H1 (cell line): ENCODE results near the gene FRMD4A. TPM values are rescaled to one million over a fixed set of nuclear protein-coding genes. Genes with fewer than 3 reads are reported as not detected.

Source experiments
- CTCF ChIA-PET: fragments of 300-600 bp; sonication (Branson Sonifier 250); formaldehyde crosslinking; loops from one replicate; lab custom pipeline; 2021; ENCODE audit not compliant: partially characterized antibody; lab: Charles Lee
- POLR2A ChIA-PET: fragments of 300-600 bp; sonication (Branson Sonifier 250); formaldehyde crosslinking; loops from one replicate; lab custom pipeline; 2021; ENCODE audit warnings: inconsistent platforms; ENCODE audit not compliant: partially characterized antibody; lab: Charles Lee
- DNase-seq, 2 experiments: peaks; one replicate each; pipeline versions ENCODE4 v3.0.0 to v3.0.0-alpha.2; 2010 to 2022; ENCODE audit warnings: low spot score in 2 of 2, low read depth in 1 of 2, mixed read lengths in 1 of 2
- FAIRE-seq: peaks from 2 replicates; lab custom pipeline; 2011; peaks lifted over from hg19 to GRCh38; lab: Jason Lieb, UNC
- H2AFZ ChIP-seq: 2 replicates; pipeline ENCODE4 v1.8.1; 2012; ENCODE audit warnings: low read length, inconsistent platforms
- H2AK5ac ChIP-seq: 2 replicates; pipeline ENCODE4 v1.6.1; 2013; ENCODE audit warnings: low read depth, low read length
- H2BK120ac ChIP-seq: replicated peaks from 2 replicates; pipeline ENCODE3; 2013; ENCODE audit warnings: low read depth, low read length, inconsistent platforms
- H2BK12ac ChIP-seq: 2 replicates; pipeline ENCODE4 v1.6.1; 2013; ENCODE audit warnings: low read depth, low read length
- H2BK15ac ChIP-seq: 2 replicates; pipeline ENCODE4 v1.6.1; 2013; ENCODE audit warnings: low read length
- H2BK20ac ChIP-seq: 2 replicates; pipeline ENCODE4 v1.6.1; 2013; ENCODE audit warnings: low read length
- H2BK5ac ChIP-seq: 2 replicates; pipeline ENCODE4 v1.6.1; 2013; ENCODE audit warnings: low read depth, low read length
- H3K14ac ChIP-seq: 2 replicates; pipeline ENCODE4 v1.6.1; 2013; ENCODE audit warnings: inconsistent platforms; ENCODE audit not compliant: insufficient read length
- H3K18ac ChIP-seq: 2 replicates; pipeline ENCODE4 v1.6.1; 2013; ENCODE audit warnings: low read length; ENCODE audit errors: extremely low read depth
- H3K23ac ChIP-seq: 2 replicates; pipeline ENCODE4 v1.6.1; 2013; ENCODE audit warnings: inconsistent platforms; ENCODE audit not compliant: insufficient read length
- H3K23me2 ChIP-seq: 2 replicates; pipeline ENCODE4 v1.6.1; 2013; ENCODE audit warnings: low read depth, low read length
- H3K27ac ChIP-seq: 2 replicates; pipeline ENCODE4 v1.6.1; 2011; ENCODE audit warnings: low read depth, low read length, inconsistent platforms
- H3K27me3 ChIP-seq, 4 experiments: replicated peaks in 1 of 4; 1 replicate in 1 of 4; 2 replicates in 3 of 4; pipeline versions ENCODE4 v1.6.1 to v1.8.1; 2011 to 2013; ENCODE audit warnings: low read length in 3 of 4, mild to moderate bottlenecking in 3 of 4, inconsistent platforms in 2 of 4, mixed read lengths in 2 of 4, moderate library complexity in 1 of 4; ENCODE audit not compliant: control insufficient read depth in 3 of 4, insufficient read depth in 3 of 4; ENCODE audit errors: extremely low read depth in 1 of 4
- H3K36me3 ChIP-seq, 4 experiments: 2 replicates each; pipeline versions ENCODE4 v1.6.1 to v1.8.1; 2011 to 2013; ENCODE audit warnings: mild to moderate bottlenecking in 4 of 4, low read length in 3 of 4, moderate library complexity in 2 of 4, control low read depth in 1 of 4, inconsistent platforms in 1 of 4; ENCODE audit not compliant: insufficient read depth in 4 of 4, control insufficient read depth in 2 of 4
- H3K4ac ChIP-seq: replicated peaks from 2 replicates; pipeline ENCODE3; 2013; ENCODE audit warnings: low read length, low read depth, mixed read lengths, inconsistent platforms; ENCODE audit not compliant: insufficient read length
- H3K4me1 ChIP-seq, 4 experiments: replicated peaks in 1 of 4; 1 replicate in 1 of 4; 2 replicates in 3 of 4; pipeline versions ENCODE4 v1.6.1 to v1.8.1; 2011 to 2013; ENCODE audit warnings: low read length in 3 of 4, inconsistent platforms in 2 of 4, mixed read lengths in 1 of 4; ENCODE audit not compliant: insufficient read depth in 4 of 4, control insufficient read depth in 3 of 4
- H3K4me2 ChIP-seq, 2 experiments: 2 replicates each; pipeline versions ENCODE4 v1.6.1 to v1.8.1; 2011 to 2013; ENCODE audit warnings: low read depth in 2 of 2, low read length in 2 of 2, control low read depth in 1 of 2, inconsistent platforms in 1 of 2, mild to moderate bottlenecking in 1 of 2; ENCODE audit not compliant: insufficient read depth in 1 of 2
- H3K4me3 ChIP-seq, 4 experiments: fragments of 200-600, 300-600 bp in 1 of 4; sonication (generic), shearing (Covaris generic), sonication (Bioruptor Twin) in 1 of 4; 2 replicates each; pipeline versions ENCODE4 v1.5.1 to v1.8.1; 2011 to 2016; ENCODE audit warnings: low read length in 4 of 4, low read depth in 3 of 4, control low read depth in 2 of 4, inconsistent platforms in 2 of 4, mild to moderate bottlenecking in 2 of 4, mixed read lengths in 1 of 4, moderate library complexity in 1 of 4; ENCODE audit not compliant: insufficient read depth in 2 of 4; ENCODE audit errors: extremely low read depth in 1 of 4
- H3K56ac ChIP-seq: replicated peaks from 2 replicates; pipeline ENCODE3; 2013; ENCODE audit warnings: low read depth, mild to moderate bottlenecking, mixed read lengths, low read length, inconsistent platforms; ENCODE audit not compliant: insufficient read length
- H3K79me1 ChIP-seq: 2 replicates; pipeline ENCODE4 v1.6.1; 2013; ENCODE audit warnings: low read depth, low read length, control low read depth
- H3K79me2 ChIP-seq, 2 experiments: 2 replicates each; pipeline versions ENCODE4 v1.6.1 to v1.8.1; 2012 to 2013; ENCODE audit warnings: low read length in 2 of 2, mild to moderate bottlenecking in 2 of 2, inconsistent platforms in 1 of 2; ENCODE audit not compliant: insufficient read depth in 2 of 2, control insufficient read depth in 1 of 2
- H3K9ac ChIP-seq, 4 experiments: replicated peaks in 1 of 4; 1 replicate in 1 of 4; 2 replicates in 3 of 4; pipeline versions ENCODE4 v1.6.1 to v1.8.1; 2011 to 2013; ENCODE audit warnings: low read depth in 3 of 4, low read length in 3 of 4, control low read depth in 2 of 4, mild to moderate bottlenecking in 2 of 4, moderate library complexity in 2 of 4, inconsistent platforms in 1 of 4; ENCODE audit errors: extremely low read depth in 1 of 4
- H3K9me3 ChIP-seq, 2 experiments: 2 replicates each; pipeline versions ENCODE4 v1.6.1 to v1.8.1; 2012 to 2013; ENCODE audit warnings: mild to moderate bottlenecking in 2 of 2, moderate library complexity in 2 of 2, control low read depth in 1 of 2, inconsistent platforms in 1 of 2, low read depth in 1 of 2, low read length in 1 of 2, mixed read lengths in 1 of 2; ENCODE audit not compliant: insufficient read depth in 2 of 2
- H4K20me1 ChIP-seq, 2 experiments: replicated peaks in 1 of 2; 2 replicates each; pipeline versions ENCODE3 to v1.8.1; 2011 to 2013; ENCODE audit warnings: inconsistent platforms in 2 of 2, low read length in 2 of 2, mild to moderate bottlenecking in 1 of 2; ENCODE audit not compliant: insufficient read depth in 2 of 2, control insufficient read depth in 1 of 2
- H4K5ac ChIP-seq: 2 replicates; pipeline ENCODE4 v1.6.1; 2013; ENCODE audit warnings: low read length, low read depth, mixed read lengths, inconsistent platforms; ENCODE audit not compliant: insufficient read length
- H4K8ac ChIP-seq: 2 replicates; pipeline ENCODE4 v1.8.0; 2013; ENCODE audit warnings: mild to moderate bottlenecking, moderate library complexity, low read length, inconsistent platforms; ENCODE audit not compliant: insufficient read depth; ENCODE audit errors: extremely low read depth
- H4K91ac ChIP-seq: replicated peaks from 2 replicates; pipeline ENCODE3; 2013; ENCODE audit warnings: low read length, mixed read lengths, inconsistent platforms; ENCODE audit not compliant: insufficient read length
- EGR1 ChIP-seq: IDR thresholded peaks from 2 replicates; pipeline ENCODE4 v1.6.1; 2011; ENCODE audit warnings: low read depth, low read length, borderline replicate concordance
- EP300 ChIP-seq, 2 experiments: IDR thresholded peaks; 1 replicate in 1 of 2; 2 replicates in 1 of 2; pipeline ENCODE4 v1.6.1; 2011 to 2012; ENCODE audit warnings: low read depth in 2 of 2, low read length in 2 of 2, mild to moderate bottlenecking in 2 of 2, borderline replicate concordance in 1 of 2, inconsistent platforms in 1 of 2, moderate library complexity in 1 of 2
- EZH2 ChIP-seq: fragments of 200-600 bp; sonication (generic); IDR thresholded peaks from 2 replicates; pipeline ENCODE4 v1.7.1; 2012; ENCODE audit warnings: low read depth, mild to moderate bottlenecking, moderate library complexity, low read length, inconsistent platforms; ENCODE audit not compliant: severe bottlenecking
- FOSL1 ChIP-seq: IDR thresholded peaks from 2 replicates; pipeline ENCODE4 v1.6.1; 2011; ENCODE audit warnings: mild to moderate bottlenecking, low read depth, low read length, moderate library complexity; ENCODE audit not compliant: insufficient read depth
- KDM1A ChIP-seq: fragments of 200-600, 300-600 bp; sonication (generic); IDR thresholded peaks from 2 replicates; pipeline ENCODE4 v1.7.1; 2016; ENCODE audit warnings: mild to moderate bottlenecking, low read length, borderline replicate concordance
- RBBP5 ChIP-seq: IDR thresholded peaks from 2 replicates; pipeline ENCODE4 v1.7.1; 2012; ENCODE audit warnings: low read depth, mild to moderate bottlenecking, inconsistent platforms, low read length, moderate library complexity, borderline replicate concordance
- SAP30 ChIP-seq: fragments of 300-600 bp; sonication (generic); IDR thresholded peaks from 2 replicates; pipeline ENCODE4 v1.7.1; 2012; ENCODE audit warnings: low read length, moderate library complexity, mild to moderate bottlenecking, inconsistent platforms; ENCODE audit not compliant: insufficient read depth, insufficient replicate concordance
- SP4 ChIP-seq: IDR thresholded peaks from 2 replicates; pipeline ENCODE4 v1.6.1; 2012; ENCODE audit warnings: low read length, inconsistent platforms
- YY1 ChIP-seq: IDR thresholded peaks from 2 replicates; pipeline ENCODE4 v1.6.1; 2011; ENCODE audit warnings: low read depth, mild to moderate bottlenecking, low read length
- WGBS, 2 experiments: shearing (Covaris generic) in 1 of 2; methylation state at CpG; one replicate each; pipeline versions ENCODE4 v1.1.6 to v1.1.7; 2013 to 2015; ENCODE audit warnings: low lambda C conversion rate in 2 of 2, mixed read lengths in 2 of 2, inconsistent platforms in 1 of 2, low coverage in 1 of 2, missing lambda C conversion rate in 1 of 2; ENCODE audit not compliant: insufficient replicate concordance in 2 of 2, insufficient coverage in 1 of 2, insufficient read length in 1 of 2; ENCODE audit errors: extremely low coverage in 1 of 2, missing lambda C conversion rate in 1 of 2; 5-methylcytosine and 5-hydroxymethylcytosine counted together
- polyA plus RNA-seq, 7 experiments: library from polyadenylated mRNA; depleted of rRNA in 3 of 7; stranded (reverse) in 5 of 7; unstranded in 2 of 7; fragments of >200 nt in 5 of 7; fragments of 200-250 nt in 2 of 7; gene quantifications; 1 replicate in 5 of 7; 2 replicates in 1 of 7; 4 replicates in 1 of 7; pipeline versions ENCODE4 v1.2.1 to v1.2.3, GENCODE V29; 2011 to 2013; ENCODE audit warnings: missing spikeins in 2 of 7, mixed read lengths in 2 of 7
- total RNA-seq: library from RNA; stranded (reverse); fragmentation: NEBNext Ultra II Directional; extraction: Animal tissue kit (Norgen Biotek cat#: 25700); gene quantifications from 2 replicates; pipeline ENCODE4 v1.2.1, GENCODE V29; 2021

FRMD4A gene
- total and polyA plus RNA-seq, 2 of the 8 experiments (the other 6 are each of a cell fraction or from before 2014, with no cell fraction given) = 38.6 to 39.6 TPM

DNA sequence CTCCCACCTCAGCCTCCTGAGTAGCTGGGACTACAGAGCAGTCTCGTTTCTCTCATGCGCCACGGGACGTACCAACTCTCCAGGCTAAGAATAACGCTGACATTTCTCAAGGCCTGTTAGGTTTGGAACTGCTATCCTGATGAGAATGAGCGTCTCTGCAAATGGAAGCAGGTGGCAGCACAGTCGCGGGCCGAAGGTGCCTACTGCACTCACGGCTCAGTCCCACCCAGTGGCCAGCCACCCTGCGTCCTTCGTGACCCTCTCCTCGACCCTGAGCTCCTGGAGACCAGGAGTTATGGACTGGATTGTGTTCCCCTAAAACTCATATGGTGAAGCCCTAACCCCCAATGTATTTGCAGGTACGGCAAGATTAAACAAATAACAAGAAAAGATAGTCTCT, 469.8 kb downstream of the FRMD4A start:
- no peak overlapping the region for H3K4me2 ChIP-seq
- DNase-seq (no peak), FAIRE-seq (no peak)
- H3K4me3 ChIP-seq = no peak overlapping the region
- no peak overlapping the region for H2AK5ac ChIP-seq
- no peak overlapping the region for H3K56ac ChIP-seq
- no peak overlapping the region for H3K27ac ChIP-seq
- no peak overlapping the region for H2BK15ac ChIP-seq
- H2BK5ac ChIP-seq = no peak overlapping the region
- H2BK120ac ChIP-seq = no peak overlapping the region
- H3K23me2 ChIP-seq = no peaks in the 10 kb centered on the region; the same call in 1 of the 2 replicates
- H4K5ac ChIP-seq = no peak overlapping the region
- H4K8ac ChIP-seq = no peak overlapping the region
- TF ChIP-seq FOSL1 = no peak
- no peak for TF ChIP-seq EZH2
- TF ChIP-seq YY1 = no peak
- TF ChIP-seq SAP30 = no peak
- no peak for TF ChIP-seq KDM1A
- TF ChIP-seq EP300 (IDR thresholded peaks at IDR 0.05; ENCODE audit: borderline replicate concordance in 1 of 2, low read depth in 2 of 2, low read length in 2 of 2) = no peak
- no peak for TF ChIP-seq SP4
- no peak for TF ChIP-seq RBBP5
- no peak for TF ChIP-seq EGR1
- H3K14ac ChIP-seq = no peak overlapping the region
- no peak overlapping the region for H2AFZ ChIP-seq
- peaks cover 0 to 1% (median 0%) of the 10 kb centered on the region in 4 experiments; a peak in 1 of 7 replicates for H3K27me3 ChIP-seq
- no peak overlapping the region for H2BK12ac ChIP-seq
- H4K20me1 ChIP-seq = no peaks in the 10 kb centered on the region
- peaks cover 6% of the 10 kb centered on the region for H3K79me1 ChIP-seq
- no peaks in the 10 kb centered on the region for H3K9me3 ChIP-seq
- H3K4me1 ChIP-seq = peaks cover 0 to 7% (median 0%) of the 10 kb centered on the region in 4 experiments; a peak in 1 of 7 replicates
- H3K79me2 ChIP-seq = peaks cover 0 to 30% of the 10 kb centered on the region in 2 experiments; a peak in 2 of 4 replicates
- H3K23ac ChIP-seq = no peak overlapping the region
- ChIA-PET CTCF (interaction anchor here (1.0 to 2.2 kb wide), 5 partner anchors 8 to 172 kb away, joined by 3 to 8 read pairs (median 3); no protein-coding TSS in a partner anchor), POLR2A (no interaction called here)
- H2BK20ac ChIP-seq = no peak overlapping the region
- H4K91ac ChIP-seq = no peak overlapping the region
- H3K4ac ChIP-seq = no peak overlapping the region
- WGBS, 2 experiments = 87% methylated on average over 14 of the region's 14 CpGs; no CpG with 5 or more reads in 1 of the 2 experiments
- H3K9ac ChIP-seq = no peak overlapping the region
- H3K18ac ChIP-seq = no peak overlapping the region
- no peaks in the 10 kb centered on the region for H3K36me3 ChIP-seq
